ENCODE results near the gene CCDC188. TPM values are rescaled to one million over a fixed set of nuclear protein-coding genes. Genes with fewer than 3 reads are reported as not detected.

CCDC188 gene
- total RNA-seq, 1 experiment from 2014 or later: not detected

DNA sequence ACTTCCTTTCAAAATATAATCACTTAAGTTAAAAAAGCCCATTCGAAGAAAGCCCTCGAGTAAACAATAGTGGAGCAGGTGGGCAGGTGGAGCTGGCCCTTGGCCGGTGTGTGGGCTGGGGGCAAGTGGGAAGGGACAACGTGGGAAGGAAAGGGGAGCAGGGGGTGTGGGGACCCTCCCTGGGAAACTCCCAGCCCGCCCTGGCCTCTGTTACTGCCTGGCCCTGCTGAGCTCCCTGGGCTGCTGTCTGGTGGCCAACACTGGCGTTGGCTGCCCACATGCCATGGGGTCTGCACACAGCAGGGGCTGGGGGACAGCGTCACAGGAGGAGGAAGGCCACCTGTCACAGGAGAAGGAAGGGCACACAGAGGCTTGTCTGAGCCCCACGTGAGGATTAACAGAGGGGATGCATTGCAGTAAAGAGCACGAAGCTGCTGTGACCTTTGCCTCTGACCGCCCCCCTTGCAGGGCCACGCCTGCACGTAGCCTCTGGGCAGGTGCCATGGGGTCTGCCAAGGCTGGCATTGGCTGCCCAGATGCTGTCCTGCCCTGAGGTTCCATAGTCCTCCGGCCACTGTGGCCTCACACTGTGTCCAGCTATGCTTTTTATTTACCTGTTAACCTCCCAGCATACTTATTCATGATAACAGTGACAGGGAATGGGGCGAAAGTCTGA, 36.2 kb upstream of the CCDC188 start:
- no peak overlapping the region for H3K4ac ChIP-seq (ENCODE audit: low read depth, low read length)
- no peak overlapping the region for H3K23ac ChIP-seq (ENCODE audit: insufficient read length, low read depth, low read length)
- H3K23me2 ChIP-seq (ENCODE audit: insufficient read length, low read depth, low read length, poor library complexity, severe bottlenecking): no peaks in the 10 kb centered on the region
- H2BK120ac ChIP-seq (ENCODE audit: low read depth, low read length, poor library complexity, severe bottlenecking): no peak overlapping the region
- no peak overlapping the region for H2BK15ac ChIP-seq (ENCODE audit: low read depth, low read length)
- peaks cover 3% of the 10 kb centered on the region for H4K20me1 ChIP-seq (ENCODE audit: control insufficient read depth, insufficient read depth, insufficient read length)
- no peak for DNase-seq
- H2BK5ac ChIP-seq (ENCODE audit: insufficient read length, low read length): no peak overlapping the region
- no peak overlapping the region for H3K14ac ChIP-seq (ENCODE audit: insufficient read depth, low read length)
- no peak overlapping the region for H2BK12ac ChIP-seq (ENCODE audit: insufficient read length, low read depth, low read length)
- no peaks in the 10 kb centered on the region for H3K79me1 ChIP-seq (ENCODE audit: insufficient read depth, low read depth, low read length, poor library complexity, severe bottlenecking)
- no peak overlapping the region for H3K9ac ChIP-seq (ENCODE audit: extremely low read depth, insufficient read length, low read length)
- H3K79me2 ChIP-seq (ENCODE audit: insufficient read depth, low read length): no peaks in the 10 kb centered on the region
- no peak overlapping the region for H2BK20ac ChIP-seq (ENCODE audit: low read depth, low read length, poor library complexity, severe bottlenecking)
- H3K4me1 ChIP-seq (ENCODE audit: insufficient read depth, low read length): no peaks in the 10 kb centered on the region
- no peaks in the 10 kb centered on the region for H3K27me3 ChIP-seq (ENCODE audit: insufficient read depth, low read length)
- no peak overlapping the region for H3K27ac ChIP-seq (ENCODE audit: insufficient read length, low read depth, low read length)
- Mint-ChIP-seq H3K27me3 (ENCODE audit: low read depth) (no peaks in the 10 kb centered on the region; the same call in 1 of the 2 replicates), H3K4me3 (no peak overlapping the region), H3K9me3 (no peaks in the 10 kb centered on the region), H3K27ac (no peak overlapping the region), H3K4me1 (peaks cover 5 to 12% of the 10 kb centered on the region in 2 experiments), H3K36me3 (ENCODE audit: insufficient read depth in 1 of 3, low read depth in 3 of 3) (no peaks in the 10 kb centered on the region)
- no CpG with 5 or more reads among the region's 14 CpGs for WGBS (ENCODE audit: extremely low coverage, insufficient read length, low lambda C conversion rate)
- H3K9me3 ChIP-seq (ENCODE audit: control insufficient read depth, low read depth, low read length): no peaks in the 10 kb centered on the region
- H3K4me2 ChIP-seq (ENCODE audit: insufficient read depth, insufficient read length, low read length): no peak overlapping the region
- H3K56ac ChIP-seq (ENCODE audit: insufficient read length, low read depth, low read length): no peak overlapping the region
- no peak for TF ChIP-seq CTCF (conservative IDR thresholded peaks at IDR 0.05)
- H2AK5ac ChIP-seq (ENCODE audit: insufficient read length, low read length): no peak overlapping the region
- H4K91ac ChIP-seq (ENCODE audit: insufficient read length, low read depth, low read length): no peak overlapping the region
- H4K8ac ChIP-seq (replicated peaks; ENCODE audit: insufficient read length, low read depth, low read length): no peak overlapping the region
- H3T11ph ChIP-seq (ENCODE audit: low read length): no peak overlapping the region
- H4K5ac ChIP-seq (ENCODE audit: insufficient read length, low read depth, low read length): no peak overlapping the region
- H2AFZ ChIP-seq (ENCODE audit: low read length): no peak overlapping the region
- no peak overlapping the region for H3K18ac ChIP-seq (ENCODE audit: insufficient read length, low read depth, low read length)

Measured in H9 (cell line).